Nephron progenitor cell (in vitro differentiated cells): ENCODE data around the gene NR6A1.

Experiments used
- DNase-seq: peaks from one replicate; pipeline ENCODE4 v3.0.0; 2021
- H3K27ac Mint-ChIP-seq: 2 replicates; pipeline ENCODE4 v1.8.0; 2021; ENCODE audit warnings: mild to moderate bottlenecking, moderate library complexity, mixed read lengths
- H3K27me3 Mint-ChIP-seq: 2 replicates; pipeline ENCODE4 v1.8.0; 2021; ENCODE audit warnings: mild to moderate bottlenecking, low read depth, mixed read lengths; ENCODE audit not compliant: poor library complexity
- H3K36me3 Mint-ChIP-seq: 2 replicates; pipeline ENCODE4 v1.8.0; 2021; ENCODE audit warnings: low read depth, mixed read lengths
- H3K4me1 Mint-ChIP-seq: 2 replicates; pipeline ENCODE4 v1.8.0; 2021; ENCODE audit warnings: mixed read lengths
- H3K4me3 Mint-ChIP-seq: 2 replicates; pipeline ENCODE4 v1.8.0; 2021; ENCODE audit warnings: mild to moderate bottlenecking, moderate library complexity, mixed read lengths
- H3K9me3 Mint-ChIP-seq: 2 replicates; pipeline ENCODE4 v1.8.0; 2021; ENCODE audit warnings: mild to moderate bottlenecking, moderate library complexity, mixed read lengths
- CTCF ChIP-seq: fragments of 200-600 bp; sonication (generic); IDR thresholded peaks from 2 replicates; pipeline ENCODE4 v1.5.0; 2021; ENCODE audit warnings: antibody characterized with exemption

NR6A1 gene

GRCh38 chr9:124559871-124560270, 211.2 kb downstream of the NR6A1 start:
- H3K9me3 Mint-ChIP-seq = no peaks in the 10 kb centered on the region
- peaks cover 24% of the 10 kb centered on the region for H3K36me3 Mint-ChIP-seq
- no peak for DNase-seq
- H3K4me1 Mint-ChIP-seq = peaks cover 34% of the 10 kb centered on the region
- no peaks in the 10 kb centered on the region for H3K27me3 Mint-ChIP-seq
- no peak overlapping the region for H3K4me3 Mint-ChIP-seq
- no peak for TF ChIP-seq CTCF
- H3K27ac Mint-ChIP-seq = no peak overlapping the region

- H3K36me3 Mint-ChIP-seq = peaks cover 20% of the 10 kb centered on the region
- DNase-seq = no peak
- TF ChIP-seq CTCF = no peak
- no peak overlapping the region for H3K27ac Mint-ChIP-seq
- H3K9me3 Mint-ChIP-seq = no peaks in the 10 kb centered on the region
- H3K27me3 Mint-ChIP-seq = no peaks in the 10 kb centered on the region
- no peak overlapping the region for H3K4me3 Mint-ChIP-seq
- H3K4me1 Mint-ChIP-seq = peaks cover 36% of the 10 kb centered on the region
Measured at GRCh38 chr9:124558777-124559470, 212.2 kb downstream of the NR6A1 start.

GRCh38 chr9:124557895-124558294, 213.2 kb downstream of the NR6A1 start:
- H3K27ac Mint-ChIP-seq = no peak overlapping the region
- peaks cover 34% of the 10 kb centered on the region for H3K4me1 Mint-ChIP-seq
- no peaks in the 10 kb centered on the region for H3K27me3 Mint-ChIP-seq

GRCh38 chr9:124555043-124555442, 216.1 kb downstream of the NR6A1 start:
- DNase-seq = no peak
- no peaks in the 10 kb centered on the region for H3K9me3 Mint-ChIP-seq
- H3K4me3 Mint-ChIP-seq = no peak overlapping the region
- no peaks in the 10 kb centered on the region for H3K27me3 Mint-ChIP-seq
- H3K27ac Mint-ChIP-seq = peak overlapping the region; percentile 18
- peaks cover 22% of the 10 kb centered on the region for H3K4me1 Mint-ChIP-seq
- H3K36me3 Mint-ChIP-seq = peaks cover 10% of the 10 kb centered on the region
- no peak for TF ChIP-seq CTCF

More at GRCh38 chr9:124557895-124558294, 213.2 kb downstream of the NR6A1 start:
- peaks cover 20% of the 10 kb centered on the region for H3K36me3 Mint-ChIP-seq
- H3K4me3 Mint-ChIP-seq = no peak overlapping the region
- no peak for TF ChIP-seq CTCF
- no peak for DNase-seq
- H3K9me3 Mint-ChIP-seq = no peaks in the 10 kb centered on the region

- H3K4me1 Mint-ChIP-seq = peaks cover 26% of the 10 kb centered on the region
- no peak for DNase-seq
- peaks cover 15% of the 10 kb centered on the region for H3K36me3 Mint-ChIP-seq
- TF ChIP-seq CTCF = no peak
- H3K9me3 Mint-ChIP-seq = no peaks in the 10 kb centered on the region
- H3K4me3 Mint-ChIP-seq = no peak overlapping the region
- H3K27ac Mint-ChIP-seq = no peak overlapping the region
- H3K27me3 Mint-ChIP-seq = no peaks in the 10 kb centered on the region
Measured at GRCh38 chr9:124553738-124554137, 217.4 kb downstream of the NR6A1 start.

GRCh38 chr9:124552273-124552605, 218.9 kb downstream of the NR6A1 start:
- Mint-ChIP-seq H3K27me3 (no peaks in the 10 kb centered on the region), H3K27ac (no peak overlapping the region), H3K9me3 (no peaks in the 10 kb centered on the region), H3K4me1 (peaks cover 20% of the 10 kb centered on the region), H3K4me3 (no peak overlapping the region), H3K36me3 (peaks cover 12% of the 10 kb centered on the region)
- TF ChIP-seq CTCF = no peak
- DNase-seq = no peak
